ENCODE results near the gene NUFIP1. TPM values are rescaled to one million over a fixed set of nuclear protein-coding genes. Genes with fewer than 3 reads are reported as not detected.

Gene NUFIP1
- total RNA-seq, 6 experiments from 2014 or later: 1.1 to 2.3 (median 2.0) TPM

GRCh38 chr13:44921246-44921877 lies 67.9 kb downstream of the NUFIP1 start:
- no peak overlapping the region for H3K27ac ChIP-seq
- 60% methylated on average over 7 of the region's 11 CpGs for WGBS (ENCODE audit: insufficient coverage, low coverage, low lambda C conversion rate, missing lambda C conversion rate)
- intact Hi-C loops (cut with DNase I): no loop called here
- DNase-seq: no peak
- H3K4me3 ChIP-seq: no peak overlapping the region
- peaks cover 0 to 11% (median 4%) of the 10 kb centered on the region in 4 donors for H3K4me1 ChIP-seq
- no peaks in the 10 kb centered on the region for H3K27me3 ChIP-seq
- no peak for ATAC-seq
- H3K9me3 ChIP-seq: no peaks in the 10 kb centered on the region
- TF ChIP-seq POLR2A (IDR thresholded peaks at IDR 0.05) (no peak), CTCF (IDR thresholded peaks at IDR 0.05) (no peak)
- no peaks in the 10 kb centered on the region for H3K36me3 ChIP-seq

GRCh38 chr13:44920013-44920412 lies 69.3 kb downstream of the NUFIP1 start:
- H3K9me3 ChIP-seq: no peaks in the 10 kb centered on the region
- H3K27me3 ChIP-seq: no peaks in the 10 kb centered on the region
- intact Hi-C loops (cut with DNase I): no loop called here
- DNase-seq (no peak), ATAC-seq (no peak)
- peaks cover 0 to 11% (median 4%) of the 10 kb centered on the region in 4 donors for H3K4me1 ChIP-seq
- TF ChIP-seq POLR2A (IDR thresholded peaks at IDR 0.05) (no peak), CTCF (IDR thresholded peaks at IDR 0.05) (no peak)
- WGBS (ENCODE audit: insufficient coverage, low coverage, low lambda C conversion rate, missing lambda C conversion rate): 100% methylated on average over 1 of the region's 3 CpGs
- no peaks in the 10 kb centered on the region for H3K36me3 ChIP-seq
- no peak overlapping the region for H3K4me3 ChIP-seq
- H3K27ac ChIP-seq: no peak overlapping the region

- DNase-seq (no peak), ATAC-seq (no peak)
- Histone ChIP-seq H3K9me3 (no peaks in the 10 kb centered on the region), H3K4me3 (peak overlapping the region in 1 of 3 donors; percentile 61), H3K27ac (peak overlapping the region; percentile 90 to 99 (median 97)), H3K4me1 (peaks cover 0 to 11% (median 4%) of the 10 kb centered on the region in 4 donors), H3K27me3 (no peaks in the 10 kb centered on the region), H3K36me3 (no peaks in the 10 kb centered on the region)
- TF ChIP-seq POLR2A (IDR thresholded peaks at IDR 0.05): no peak
- TF ChIP-seq CTCF (IDR thresholded peaks at IDR 0.05): no peak
- 89% methylated on average over 16 of the region's 18 CpGs for WGBS (ENCODE audit: insufficient coverage, low coverage, low lambda C conversion rate, missing lambda C conversion rate)
- intact Hi-C loops (cut with DNase I): no loop called here
Observed at GRCh38 chr13:44919104-44919804, 70.0 kb downstream of the NUFIP1 start.

- 10% methylated on average over 23 of the region's 26 CpGs for WGBS (ENCODE audit: insufficient coverage, low coverage, low lambda C conversion rate, missing lambda C conversion rate)
- H3K9me3 ChIP-seq: no peaks in the 10 kb centered on the region
- H3K4me1 ChIP-seq: peaks cover 0 to 11% (median 4%) of the 10 kb centered on the region in 4 donors
- H3K4me3 ChIP-seq: peak overlapping the region; percentile 46 to 61 (median 61)
- H3K36me3 ChIP-seq: no peaks in the 10 kb centered on the region
- DNase-seq: peak; percentile 90 to 92 (median 91)
- no peaks in the 10 kb centered on the region for H3K27me3 ChIP-seq
- H3K27ac ChIP-seq: peak overlapping the region; percentile 90 to 99 (median 97)
- intact Hi-C loops (cut with DNase I): no loop called here
- ATAC-seq: peak; percentile 92 to 97 (median 93)
- TF ChIP-seq CTCF (IDR thresholded peaks at IDR 0.05) (peak; percentile 63 to 91 (median 64)), POLR2A (IDR thresholded peaks at IDR 0.05) (peak; percentile 71)
Observed at GRCh38 chr13:44918326-44919103, 70.8 kb downstream of the NUFIP1 start.

Measured in right lobe of liver (tissue), 6 donors.